ENCODE data around the gene FAM110D. TPM values are rescaled to one million over a fixed set of nuclear protein-coding genes. Genes with fewer than 3 reads are reported as not detected.

The FAM110D gene
- total and polyA plus RNA-seq, 2 donors (not counting 3 experiments of a cell fraction or from before 2014, with no cell fraction given), result 2.6 to 5.1 TPM

- Histone ChIP-seq H3K9me1 (replicated peaks; ENCODE audit: control insufficient read depth, extremely low read depth, insufficient read depth, low read length) (no peaks in the 10 kb centered on the region), H3K27ac (ENCODE audit: insufficient read depth, low read depth, low read length) (no peak overlapping the region), H3K4me1 (ENCODE audit: control insufficient read depth, extremely low read depth, insufficient read depth, low read length) (no peaks in the 10 kb centered on the region), H3K27me3 (ENCODE audit: control insufficient read depth in 2 of 2, insufficient read depth in 2 of 2, low read length in 2 of 2) (no peaks in the 10 kb centered on the region), H3K9ac (replicated peaks; ENCODE audit: extremely low read depth, insufficient read depth, low read length) (no peak overlapping the region), H3K36me3 (ENCODE audit: control insufficient read depth in 2 of 2, extremely low read depth in 1 of 2, insufficient read depth in 2 of 2, low read length in 2 of 2) (no peaks in the 10 kb centered on the region), H3K9me3 (replicated peaks; ENCODE audit: control insufficient read depth, insufficient read depth, low read length) (no peaks in the 10 kb centered on the region), H3K79me2 (ENCODE audit: control insufficient read depth, insufficient read depth, low read length) (no peaks in the 10 kb centered on the region), H4K20me1 (replicated peaks; ENCODE audit: control insufficient read depth, extremely low read depth, insufficient read depth, low read length) (no peaks in the 10 kb centered on the region), H3K4me2 (ENCODE audit: insufficient read depth, low read length) (no peak overlapping the region), H3K4me3 (replicated peaks in 1 of 3; ENCODE audit: insufficient read depth in 1 of 3, low read depth in 1 of 3, low read length in 3 of 3) (no peak overlapping the region), H2AFZ (ENCODE audit: low read depth, low read length) (no peak overlapping the region)
- dilution Hi-C loops (cut with MboI; ENCODE audit: extremely low pct_ligation_motif_present, low sequenced_read_pairs) (no loop called here), intact Hi-C loops (cut with micrococcal nuclease) (no loop called here)
- DNase-seq (ENCODE audit: low read depth, low spot score), result no peak
- TF ChIP-seq MYC (IDR thresholded peaks at IDR 0.05; ENCODE audit: low read depth, low read length) (no peak), EZH2 (IDR thresholded peaks at IDR 0.05; ENCODE audit: borderline replicate concordance, low read depth, low read length, severe bottlenecking) (no peak), JUN (IDR thresholded peaks at IDR 0.05; ENCODE audit: borderline replicate concordance, insufficient read depth, insufficient read length, low read depth) (no peak), GATA2 (IDR thresholded peaks at IDR 0.05; ENCODE audit: insufficient read depth, insufficient read length, low read depth, low read length) (no peak), POLR2A (IDR thresholded peaks at IDR 0.05; ENCODE audit: low read depth, low read length) (no peak), POLR2AphosphoS5 (IDR thresholded peaks at IDR 0.05; ENCODE audit: insufficient read depth, low read depth, low read length) (no peak), MAX (IDR thresholded peaks at IDR 0.05; ENCODE audit: insufficient read depth, insufficient read length) (no peak), FOS (IDR thresholded peaks at IDR 0.05; ENCODE audit: borderline replicate concordance, insufficient read depth, low read length) (no peak), CTCF (IDR thresholded peaks at IDR 0.05; ENCODE audit: extremely low read depth in 1 of 2, insufficient read depth in 1 of 2, low read depth in 1 of 2, low read length in 2 of 2) (no peak)
- FAIRE-seq, result no peak
- no TSS peak for BruUV-seq (replicated peaks)
- ChIA-PET POLR2A (no interaction called here), CTCF (interaction anchor here (1.4 to 2.1 kb wide), 2 partner anchors 10 to 54 kb away, joined by 4 to 10 read pairs; partner anchors contain the start of genes CEP85 and ZNF593)
Measured at GRCh38 chr1:26180010-26180506, 21.2 kb downstream of the FAM110D start.

All from endothelial cell of umbilical vein (primary cell).